HepG2 (cell line): ENCODE measurements around the gene ATG2B. TPM values are rescaled to one million over a fixed set of nuclear protein-coding genes. Genes with fewer than 3 reads are reported as not detected.

Experiments
- ATF7-NPFF ChIP-seq: sonication (generic); formaldehyde crosslinking; IDR thresholded peaks from 2 replicates; pipeline ENCODE4 v1.8.1; 2023; ENCODE audit warnings: mild to moderate bottlenecking, low read depth, missing genetic modification reagents, moderate library complexity
- GZF1 ChIP-seq: sonication (generic); formaldehyde crosslinking; IDR thresholded peaks from 2 replicates; pipeline ENCODE4 v1.5.1; 2020; ENCODE audit warnings: mild to moderate bottlenecking, missing genetic modification reagents
- HDAC2 ChIP-seq: sonication (generic); formaldehyde crosslinking; IDR thresholded peaks from 2 replicates; pipeline ENCODE4 v1.4.0; 2020; ENCODE audit warnings: missing genetic modification reagents
- HIVEP1 ChIP-seq: sonication (generic); formaldehyde crosslinking; IDR thresholded peaks from 2 replicates; pipeline ENCODE4 v1.4.0; 2020; ENCODE audit warnings: mild to moderate bottlenecking, missing genetic modification reagents
- MEF2D ChIP-seq: sonication (generic); formaldehyde crosslinking; IDR thresholded peaks from 2 replicates; pipeline ENCODE4 v1.5.1; 2020; ENCODE audit warnings: mild to moderate bottlenecking, missing genetic modification reagents
- NFKB2 ChIP-seq: sonication (generic); formaldehyde crosslinking; IDR thresholded peaks from 2 replicates; pipeline ENCODE4 v1.4.0; 2020; ENCODE audit warnings: missing genetic modification reagents, borderline replicate concordance
- PITX1 ChIP-seq: sonication (generic); formaldehyde crosslinking; IDR thresholded peaks from 2 replicates; pipeline ENCODE4 v1.5.1; 2020; ENCODE audit warnings: mild to moderate bottlenecking, missing genetic modification reagents
- SNRNP70 ChIP-seq: fragments of 200-400 bp; formaldehyde crosslinking; IDR thresholded peaks from 2 replicates; pipeline ENCODE4 v1.6.1; 2017; ENCODE audit warnings: mild to moderate bottlenecking, low read depth, low read length, moderate library complexity
- SP5 ChIP-seq: IDR thresholded peaks from 2 replicates; pipeline ENCODE4 v1.6.1; 2016; ENCODE audit warnings: low read depth, borderline replicate concordance
- ZFX ChIP-seq: sonication (generic); formaldehyde crosslinking; IDR thresholded peaks from 2 replicates; pipeline ENCODE4 v1.4.0; 2020; ENCODE audit warnings: mild to moderate bottlenecking, low read depth, missing genetic modification reagents, moderate library complexity
- ZNF124 ChIP-seq: sonication (generic); formaldehyde crosslinking; IDR thresholded peaks from 2 replicates; pipeline ENCODE4 v1.4.0; 2020; ENCODE audit warnings: missing genetic modification reagents
- ZNF143 ChIP-seq: sonication (generic); formaldehyde crosslinking; IDR thresholded peaks from 2 replicates; pipeline ENCODE4 v1.4.0; 2020; ENCODE audit warnings: missing genetic modification reagents
- ZNF572 ChIP-seq: sonication (generic); formaldehyde crosslinking; IDR thresholded peaks from 2 replicates; pipeline ENCODE4 v1.5.1; 2020; ENCODE audit warnings: mild to moderate bottlenecking, missing genetic modification reagents
- ZNF589 ChIP-seq: sonication (generic); formaldehyde crosslinking; conservative IDR thresholded peaks from 2 replicates; pipeline ENCODE4 v1.8.0; 2022; ENCODE audit warnings: mild to moderate bottlenecking, moderate library complexity, missing genetic modification reagents
- ZNF788 ChIP-seq: sonication (generic); formaldehyde crosslinking; IDR thresholded peaks from 2 replicates; pipeline ENCODE4 v1.5.0; 2020; ENCODE audit warnings: mild to moderate bottlenecking, missing genetic modification reagents, borderline replicate concordance
- ZSCAN20 ChIP-seq: sonication (generic); formaldehyde crosslinking; IDR thresholded peaks from 2 replicates; pipeline ENCODE4 v1.4.0; 2020; ENCODE audit warnings: missing genetic modification reagents, mild to moderate bottlenecking, borderline replicate concordance
- ZSCAN22 ChIP-seq: sonication (generic); formaldehyde crosslinking; IDR thresholded peaks from 2 replicates; pipeline ENCODE4 v1.4.0; 2020; ENCODE audit warnings: mild to moderate bottlenecking, missing genetic modification reagents
- polyA plus RNA-seq, 8 experiments: library from polyadenylated mRNA; depleted of rRNA in 3 of 8; stranded (reverse) in 7 of 8; unstranded in 1 of 8; fragments of >200 nt; fragmentation: Illumina TruSeq in 4 of 8; extraction: Trizol in 4 of 8; gene quantifications; 2 replicates each; pipeline versions ENCODE4 v1.2.1 to v1.2.3, GENCODE V29; 2011 to 2016; ENCODE audit warnings: low read depth in 4 of 8, missing spikeins in 1 of 8, mixed read lengths in 1 of 8; ENCODE audit not compliant: insufficient read depth in 1 of 8
- total RNA-seq, 5 experiments: library from RNA; depleted of rRNA; stranded (reverse); fragments of >200 nt; fragmentation: Illumina TruSeq; extraction: Trizol; gene quantifications; 2 replicates each; pipeline ENCODE4 v1.2.3, GENCODE V29; 2016; ENCODE audit warnings: low read depth in 1 of 5
- TF ChIP-seq, protein P1 (sequence below): IDR thresholded peaks from 2 replicates; pipeline ENCODE4 v1.6.1; 2016; ENCODE audit warnings: control low read depth
- TF ChIP-seq, protein P2 (sequence below): sonication (generic); formaldehyde crosslinking; IDR thresholded peaks from 2 replicates; pipeline ENCODE4 v1.5.0; 2020; ENCODE audit warnings: mild to moderate bottlenecking, missing genetic modification reagents
- TF ChIP-seq, protein P3 (sequence below): sonication (generic); formaldehyde crosslinking; IDR thresholded peaks from 2 replicates; pipeline ENCODE4 v1.5.0; 2020; ENCODE audit warnings: missing genetic modification reagents
- TF ChIP-seq, protein P4 (sequence below): sonication (generic); formaldehyde crosslinking; IDR thresholded peaks from 2 replicates; pipeline ENCODE4 v1.5.0; 2020; ENCODE audit warnings: missing genetic modification reagents, mild to moderate bottlenecking, borderline replicate concordance
- TF ChIP-seq, protein P5 (sequence below), 2 experiments: fragments of 450-650 bp in 1 of 2; sonication (generic) in 1 of 2; formaldehyde crosslinking; IDR thresholded peaks; 2 replicates each; pipeline versions ENCODE4 v1.5.0 to v1.8.0; 2020 to 2022; ENCODE audit warnings: mild to moderate bottlenecking in 1 of 2, missing genetic modification reagents in 1 of 2

The ATG2B gene
- total and polyA plus RNA-seq, 2 of the 13 experiments (the other 11 are each of a cell fraction or from before 2014, with no cell fraction given), result 7.4 to 7.5 TPM

DNA sequence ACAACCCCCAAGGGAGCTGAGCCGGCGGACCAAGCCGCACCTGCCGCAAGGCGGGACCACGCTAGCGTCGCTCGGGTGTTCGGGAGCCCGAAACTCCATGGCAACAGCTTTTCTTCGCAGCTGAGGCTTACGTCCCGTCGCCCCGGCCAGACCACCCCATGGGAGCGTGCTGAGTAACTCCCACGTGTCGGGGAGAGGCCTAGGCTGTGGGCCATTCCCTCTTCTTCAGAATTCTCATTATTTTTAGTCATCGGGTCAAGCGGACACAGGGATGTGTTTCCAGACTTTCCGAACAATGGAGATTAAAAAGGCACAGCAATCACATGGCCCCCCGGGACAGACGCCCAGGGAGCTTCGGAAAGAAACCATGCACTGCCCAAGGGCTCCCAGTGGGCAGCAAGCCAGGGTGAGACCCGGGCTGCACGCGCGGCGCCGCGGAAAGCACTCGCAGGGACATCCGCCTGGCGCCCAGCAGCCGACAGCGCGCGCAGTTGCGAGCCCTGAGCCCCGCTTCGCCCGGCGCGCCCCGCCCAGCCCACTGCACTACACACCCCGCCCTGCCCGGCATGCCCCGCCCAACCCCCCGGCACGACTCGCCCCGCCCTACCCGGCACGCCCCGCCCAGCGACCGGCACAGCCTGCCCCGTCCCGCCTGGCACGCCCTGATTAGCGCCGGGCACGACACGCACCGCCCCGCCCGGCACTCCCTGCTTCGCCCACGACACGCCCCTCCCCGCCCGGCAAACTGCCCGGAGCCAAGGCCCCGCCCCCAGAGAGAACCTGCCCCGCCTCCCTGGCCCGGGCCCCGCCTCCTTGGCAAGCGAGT lies 28.4 kb upstream of the ATG2B start (continued):
- no peak for TF ChIP-seq ZNF143 (CRISPR knock-in tag)
- 0 out of 2 replicates have a peak, but pooled peaks have one; percentile 40 for TF ChIP-seq ZNF572 (CRISPR knock-in tag)
- TF ChIP-seq, protein P1, sequence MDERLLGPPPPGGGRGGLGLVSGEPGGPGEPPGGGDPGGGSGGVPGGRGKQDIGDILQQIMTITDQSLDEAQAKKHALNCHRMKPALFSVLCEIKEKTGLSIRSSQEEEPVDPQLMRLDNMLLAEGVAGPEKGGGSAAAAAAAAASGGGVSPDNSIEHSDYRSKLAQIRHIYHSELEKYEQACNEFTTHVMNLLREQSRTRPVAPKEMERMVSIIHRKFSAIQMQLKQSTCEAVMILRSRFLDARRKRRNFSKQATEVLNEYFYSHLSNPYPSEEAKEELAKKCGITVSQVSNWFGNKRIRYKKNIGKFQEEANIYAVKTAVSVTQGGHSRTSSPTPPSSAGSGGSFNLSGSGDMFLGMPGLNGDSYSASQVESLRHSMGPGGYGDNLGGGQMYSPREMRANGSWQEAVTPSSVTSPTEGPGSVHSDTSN (CRISPR knock-in tag), result no peak
- TF ChIP-seq MEF2D, result peak; percentile 19; the same call in 1 of the 2 replicates
- TF ChIP-seq ZNF788, result peak; percentile 41; the same call in 1 of the 2 replicates
- TF ChIP-seq ZSCAN20 (CRISPR knock-in tag), result 0 out of 2 replicates have a peak, but pooled peaks have one; percentile 24
- no peak for TF ChIP-seq ZNF124 (CRISPR knock-in tag)
- TF ChIP-seq, protein P2, sequence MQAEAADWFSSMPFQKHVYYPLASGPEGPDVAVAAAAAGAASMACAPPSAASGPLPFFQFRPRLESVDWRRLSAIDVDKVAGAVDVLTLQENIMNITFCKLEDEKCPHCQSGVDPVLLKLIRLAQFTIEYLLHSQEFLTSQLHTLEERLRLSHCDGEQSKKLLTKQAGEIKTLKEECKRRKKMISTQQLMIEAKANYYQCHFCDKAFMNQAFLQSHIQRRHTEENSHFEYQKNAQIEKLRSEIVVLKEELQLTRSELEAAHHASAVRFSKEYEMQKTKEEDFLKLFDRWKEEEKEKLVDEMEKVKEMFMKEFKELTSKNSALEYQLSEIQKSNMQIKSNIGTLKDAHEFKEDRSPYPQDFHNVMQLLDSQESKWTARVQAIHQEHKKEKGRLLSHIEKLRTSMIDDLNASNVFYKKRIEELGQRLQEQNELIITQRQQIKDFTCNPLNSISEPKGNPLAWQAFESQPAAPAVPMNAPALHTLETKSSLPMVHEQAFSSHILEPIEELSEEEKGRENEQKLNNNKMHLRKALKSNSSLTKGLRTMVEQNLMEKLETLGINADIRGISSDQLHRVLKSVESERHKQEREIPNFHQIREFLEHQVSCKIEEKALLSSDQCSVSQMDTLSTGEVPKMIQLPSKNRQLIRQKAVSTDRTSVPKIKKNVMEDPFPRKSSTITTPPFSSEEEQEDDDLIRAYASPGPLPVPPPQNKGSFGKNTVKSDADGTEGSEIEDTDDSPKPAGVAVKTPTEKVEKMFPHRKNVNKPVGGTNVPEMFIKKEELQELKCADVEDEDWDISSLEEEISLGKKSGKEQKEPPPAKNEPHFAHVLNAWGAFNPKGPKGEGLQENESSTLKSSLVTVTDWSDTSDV (CRISPR knock-in tag), result peak; percentile 42; the same call in 1 of the 2 replicates
- peak; percentile 57; the same call in 1 of the 2 replicates for TF ChIP-seq PITX1
- 0 out of 2 replicates have a peak, but pooled peaks have one; percentile 23 for TF ChIP-seq ZNF589 (CRISPR knock-in tag)
- peak; percentile 49; the same call in 1 of the 2 replicates for TF ChIP-seq GZF1 (CRISPR knock-in tag)
- TF ChIP-seq ATF7-NPFF (CRISPR knock-in tag), result peak; percentile 49; the same call in 1 of the 2 replicates
- TF ChIP-seq, protein P3, sequence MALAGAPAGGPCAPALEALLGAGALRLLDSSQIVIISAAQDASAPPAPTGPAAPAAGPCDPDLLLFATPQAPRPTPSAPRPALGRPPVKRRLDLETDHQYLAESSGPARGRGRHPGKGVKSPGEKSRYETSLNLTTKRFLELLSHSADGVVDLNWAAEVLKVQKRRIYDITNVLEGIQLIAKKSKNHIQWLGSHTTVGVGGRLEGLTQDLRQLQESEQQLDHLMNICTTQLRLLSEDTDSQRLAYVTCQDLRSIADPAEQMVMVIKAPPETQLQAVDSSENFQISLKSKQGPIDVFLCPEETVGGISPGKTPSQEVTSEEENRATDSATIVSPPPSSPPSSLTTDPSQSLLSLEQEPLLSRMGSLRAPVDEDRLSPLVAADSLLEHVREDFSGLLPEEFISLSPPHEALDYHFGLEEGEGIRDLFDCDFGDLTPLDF (CRISPR knock-in tag), result 0 out of 2 replicates have a peak, but pooled peaks have one; percentile 22
- TF ChIP-seq SP5 (CRISPR knock-in tag), result peak; percentile 55
- TF ChIP-seq ZFX (CRISPR knock-in tag), result peak; percentile 41; the same call in 1 of the 2 replicates
- TF ChIP-seq, protein P4, sequence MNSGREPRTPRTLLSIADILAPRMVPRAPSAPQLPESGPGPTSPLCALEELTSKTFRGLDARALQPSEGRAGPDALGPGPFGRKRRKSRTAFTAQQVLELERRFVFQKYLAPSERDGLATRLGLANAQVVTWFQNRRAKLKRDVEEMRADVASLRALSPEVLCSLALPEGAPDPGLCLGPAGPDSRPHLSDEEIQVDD, result peak; percentile 68; the same call in 1 of the 2 replicates
- TF ChIP-seq HDAC2, result 0 out of 2 replicates have a peak, but pooled peaks have one; percentile 9
- TF ChIP-seq, protein P5, sequence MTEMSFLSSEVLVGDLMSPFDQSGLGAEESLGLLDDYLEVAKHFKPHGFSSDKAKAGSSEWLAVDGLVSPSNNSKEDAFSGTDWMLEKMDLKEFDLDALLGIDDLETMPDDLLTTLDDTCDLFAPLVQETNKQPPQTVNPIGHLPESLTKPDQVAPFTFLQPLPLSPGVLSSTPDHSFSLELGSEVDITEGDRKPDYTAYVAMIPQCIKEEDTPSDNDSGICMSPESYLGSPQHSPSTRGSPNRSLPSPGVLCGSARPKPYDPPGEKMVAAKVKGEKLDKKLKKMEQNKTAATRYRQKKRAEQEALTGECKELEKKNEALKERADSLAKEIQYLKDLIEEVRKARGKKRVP (CRISPR knock-in tag; IDR thresholded peaks at IDR 0.05), result no peak; a peak in 1 of 4 replicates
- TF ChIP-seq NFKB2, result peak; percentile 75; the same call in 1 of the 2 replicates
- TF ChIP-seq SNRNP70, result no peak
- TF ChIP-seq HIVEP1 (CRISPR knock-in tag), result peak; percentile 77
- TF ChIP-seq ZSCAN22 (CRISPR knock-in tag), result no peak
